HL-60/S4 treated with retinoic acid at 250 ng/mL for 4 days and 3 days (cell line): Measurements from ENCODE around the gene ADAMTS16.

Experiments
- in situ Hi-C: fragments of 300-500 bp; cut with MboI; formaldehyde crosslinking; loops from 2 replicates; pipeline ENCODE4 v1.7.0; 2022; ENCODE audit warnings: low sequenced_read_pairs

The ADAMTS16 gene

GRCh38 chr5:5182508-5183188 is 42.5 kb downstream of the ADAMTS16 start:
- in situ Hi-C loops, result no loop called here

- in situ Hi-C loops, result no loop called here
Observed at GRCh38 chr5:5183189-5183699, 43.1 kb downstream of the ADAMTS16 start.

DNA sequence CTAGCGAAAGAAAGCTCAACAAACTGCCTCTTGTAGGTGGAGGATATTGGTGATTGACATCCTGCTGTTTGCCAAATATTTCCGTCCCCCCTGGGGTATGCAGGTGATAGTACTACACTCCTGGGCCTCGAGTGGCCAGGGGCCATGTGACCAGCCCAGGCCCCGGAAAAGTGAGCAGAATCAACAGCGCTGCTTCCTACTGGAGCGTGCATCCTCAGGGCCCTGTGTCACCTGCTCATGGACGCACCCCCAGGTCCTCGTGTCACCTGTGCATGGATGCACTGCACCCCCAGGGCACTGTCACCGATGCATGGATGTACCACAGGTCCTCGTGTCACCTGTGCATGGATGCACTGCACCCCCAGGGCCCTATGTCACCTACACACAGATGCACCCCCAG is 43.8 kb downstream of the ADAMTS16 start:
- in situ Hi-C loops, result no loop called here

DNA sequence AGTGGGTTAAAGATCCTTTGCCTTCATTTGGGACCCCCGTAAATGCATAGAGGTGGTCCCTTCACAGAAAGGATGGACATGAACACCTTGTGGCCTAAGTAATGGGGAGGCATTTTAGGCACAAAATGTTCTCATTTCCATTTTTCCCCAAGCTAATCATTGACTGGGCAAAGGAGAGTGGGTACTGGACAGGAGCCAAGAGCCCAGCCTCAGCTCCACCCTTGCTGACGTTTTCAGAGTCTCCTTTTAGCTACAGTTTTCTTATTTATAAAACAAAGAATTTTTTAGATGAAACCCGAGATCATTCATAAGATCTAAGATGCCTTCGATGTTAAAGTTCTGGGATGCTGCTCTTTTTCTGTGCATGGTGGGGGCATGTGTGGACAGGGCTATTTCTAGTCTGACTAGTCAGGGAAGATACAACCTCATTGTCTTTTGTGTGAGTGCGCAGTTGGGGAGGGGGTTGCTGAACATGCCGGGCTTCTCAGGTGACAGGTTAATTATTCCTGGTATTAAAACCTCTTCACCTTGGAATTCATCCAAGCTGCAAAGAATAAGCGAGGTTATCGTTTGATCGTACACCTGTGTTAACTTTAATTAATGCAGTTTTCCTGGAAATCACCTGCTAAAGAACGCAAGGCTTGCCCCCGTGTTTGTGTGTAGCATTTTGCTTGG is 48.4 kb downstream of the ADAMTS16 start:
- in situ Hi-C loops, result no loop called here

GRCh38 chr5:5189051-5189430 is 48.9 kb downstream of the ADAMTS16 start:
- in situ Hi-C loops, result no loop called here

DNA sequence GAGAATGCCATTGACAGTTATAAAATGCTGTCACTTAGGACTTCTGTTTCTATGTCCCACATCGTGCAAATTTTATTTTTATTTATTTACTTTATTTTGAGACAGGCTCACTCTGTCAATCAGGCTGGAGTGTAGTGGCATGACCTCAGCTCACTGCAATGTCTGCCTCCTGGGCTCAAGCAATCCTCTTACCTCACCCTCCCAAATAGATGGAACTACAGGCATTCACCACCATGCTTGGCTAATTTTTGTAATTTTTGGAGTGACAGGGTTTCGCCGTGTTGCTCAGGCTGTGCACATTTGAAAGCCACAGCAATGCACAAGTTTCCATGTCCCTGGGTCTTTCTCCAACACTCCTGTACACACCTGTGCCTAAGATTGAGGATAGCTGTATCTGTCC is 51.8 kb downstream of the ADAMTS16 start:
- in situ Hi-C loops, result no loop called here

- in situ Hi-C loops, result no loop called here
Observed at GRCh38 chr5:5192681-5193080, 52.6 kb downstream of the ADAMTS16 start.

GRCh38 chr5:5195128-5195918 is 55.2 kb downstream of the ADAMTS16 start:
- in situ Hi-C loops, result no loop called here

DNA sequence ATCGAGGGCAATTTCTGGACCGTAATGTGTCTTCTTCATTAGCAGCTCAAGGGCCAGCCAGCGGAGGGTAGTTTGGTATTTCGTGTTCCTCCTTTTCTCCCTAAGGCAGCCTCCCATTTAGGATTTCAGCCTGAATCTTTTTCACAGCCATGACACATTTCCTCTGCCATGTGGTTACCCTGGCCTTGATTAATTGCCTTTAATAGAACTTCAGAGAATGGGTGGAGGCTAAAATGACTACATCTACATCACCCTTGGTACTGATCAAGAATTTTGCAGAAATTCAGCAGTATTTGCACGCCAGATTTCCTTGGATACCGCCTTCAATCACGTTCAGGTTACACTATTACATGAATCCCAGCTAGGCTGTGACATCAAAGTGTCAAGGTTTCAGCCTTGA is 58.0 kb downstream of the ADAMTS16 start:
- in situ Hi-C loops, result no loop called here

DNA sequence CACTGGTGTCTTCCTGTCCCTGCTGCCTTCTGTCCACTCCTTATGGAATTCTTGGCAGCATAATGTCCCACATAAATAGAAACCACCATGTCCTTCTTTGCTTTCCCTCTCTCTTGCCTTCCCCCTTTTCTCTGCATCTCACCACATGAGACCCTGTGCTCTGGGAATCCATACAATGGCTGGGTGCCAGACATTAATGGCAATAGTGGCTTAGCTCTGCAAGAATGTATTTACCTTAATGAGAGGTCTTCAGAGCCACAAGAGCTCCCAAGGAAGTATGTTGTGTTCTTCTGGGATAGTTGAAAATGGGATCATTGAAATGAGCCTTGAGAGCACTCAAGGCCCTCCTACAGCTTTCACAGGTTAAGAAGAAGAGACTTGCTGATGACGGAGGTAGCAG is 58.7 kb downstream of the ADAMTS16 start:
- in situ Hi-C loops, result no loop called here

- in situ Hi-C loops, result no loop called here
Observed at GRCh38 chr5:5199495-5199894, 59.4 kb downstream of the ADAMTS16 start.

GRCh38 chr5:5200133-5200532 is 60.0 kb downstream of the ADAMTS16 start:
- in situ Hi-C loops, result no loop called here

- in situ Hi-C loops, result no loop called here
Observed at GRCh38 chr5:5202321-5202720, 62.2 kb downstream of the ADAMTS16 start.

GRCh38 chr5:5203451-5203850 is 63.3 kb downstream of the ADAMTS16 start:
- in situ Hi-C loops, result no loop called here

DNA sequence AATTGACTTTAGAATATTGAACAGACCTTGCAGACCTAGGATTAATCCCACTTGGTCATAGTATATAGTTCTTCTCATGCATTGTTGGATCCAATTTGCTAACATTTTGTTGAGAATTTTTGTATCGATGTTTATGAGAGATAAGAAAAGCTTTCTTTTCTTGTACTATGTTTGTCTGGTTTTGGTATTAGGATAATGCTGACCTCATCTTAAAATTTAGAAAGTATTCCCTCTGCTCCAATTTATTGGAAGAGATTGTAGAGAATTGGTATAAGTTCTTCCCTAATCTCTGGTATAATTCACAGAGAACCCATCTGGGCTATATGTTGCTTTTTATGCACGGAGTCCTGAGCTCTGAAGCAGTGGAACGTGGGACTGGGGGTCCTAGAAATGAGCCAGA is 67.7 kb downstream of the ADAMTS16 start:
- in situ Hi-C loops, result no loop called here

DNA sequence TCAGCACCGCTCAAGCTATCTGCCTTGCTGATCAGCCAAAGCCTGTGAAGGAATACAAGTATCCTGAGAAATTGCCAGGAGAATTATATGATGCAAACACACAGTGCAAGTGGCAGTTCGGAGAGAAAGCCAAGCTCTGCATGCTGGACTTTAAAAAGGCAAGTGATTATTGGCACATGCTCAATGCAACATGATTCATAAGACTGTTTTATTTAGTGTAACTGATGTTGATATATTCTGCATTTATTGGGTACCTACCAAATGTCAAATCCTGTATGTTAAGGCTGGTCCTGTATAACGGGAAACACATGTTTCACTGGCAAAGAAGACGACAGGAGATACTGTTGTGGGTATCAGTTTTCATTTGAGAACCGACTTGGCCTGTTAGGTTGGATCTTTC is 69.0 kb downstream of the ADAMTS16 start:
- in situ Hi-C loops, result no loop called here

- in situ Hi-C loops, result no loop called here
Observed at GRCh38 chr5:5209510-5210286, 69.6 kb downstream of the ADAMTS16 start.

DNA sequence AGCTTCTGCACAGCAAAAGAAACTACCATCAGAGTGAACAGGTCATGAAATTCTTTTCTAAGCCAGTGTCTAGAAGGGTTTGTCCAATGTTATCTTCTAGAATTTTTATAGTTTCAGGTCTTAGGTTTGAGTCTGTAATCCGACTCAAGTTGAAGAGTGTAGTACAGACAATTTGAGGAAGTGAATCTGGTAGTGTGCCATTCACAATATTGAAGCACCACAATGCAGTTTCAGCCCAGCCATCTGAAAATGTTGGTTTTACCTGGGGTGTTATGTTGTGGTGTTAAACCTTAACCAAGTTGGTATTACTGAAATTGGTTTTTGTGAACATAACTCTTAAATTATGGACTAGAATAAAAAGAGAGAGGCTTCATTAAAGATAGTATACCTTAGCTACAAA is 77.2 kb downstream of the ADAMTS16 start:
- in situ Hi-C loops, result no loop called here

GRCh38 chr5:5218396-5218795 is 78.3 kb downstream of the ADAMTS16 start:
- in situ Hi-C loops, result no loop called here

DNA sequence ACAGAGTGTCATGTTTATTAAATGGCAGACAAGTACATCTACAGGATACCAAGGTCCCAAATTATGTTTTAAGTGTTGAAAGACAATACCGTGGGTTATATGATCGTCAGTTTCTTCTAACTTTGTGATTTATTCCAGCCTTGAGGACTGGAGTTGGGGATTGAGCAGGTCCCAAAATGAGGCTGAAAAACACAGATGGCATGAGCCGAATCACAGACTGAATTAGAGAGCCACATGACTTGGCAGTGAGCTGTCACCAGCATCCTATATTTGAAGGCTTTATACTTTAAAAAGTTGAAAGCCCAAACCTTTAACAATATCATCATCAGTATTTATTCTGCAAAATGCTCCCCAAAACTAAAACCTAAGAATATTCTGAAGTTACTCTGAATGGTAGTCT is 79.4 kb downstream of the ADAMTS16 start:
- in situ Hi-C loops, result no loop called here
